ENCODE measurements around the gene COL19A1.
"Not testable (repeated sequence)": the region's sequence is repeated elsewhere in the genome, so short reads cannot be mapped to it uniquely, and the experiment has no call there.

Gene COL19A1

GRCh38 chr6:69888482-69889233 lies 22.3 kb downstream of the COL19A1 start:
- no peak overlapping the region for H3K4me3 ChIP-seq
- TF ChIP-seq, protein P1, sequence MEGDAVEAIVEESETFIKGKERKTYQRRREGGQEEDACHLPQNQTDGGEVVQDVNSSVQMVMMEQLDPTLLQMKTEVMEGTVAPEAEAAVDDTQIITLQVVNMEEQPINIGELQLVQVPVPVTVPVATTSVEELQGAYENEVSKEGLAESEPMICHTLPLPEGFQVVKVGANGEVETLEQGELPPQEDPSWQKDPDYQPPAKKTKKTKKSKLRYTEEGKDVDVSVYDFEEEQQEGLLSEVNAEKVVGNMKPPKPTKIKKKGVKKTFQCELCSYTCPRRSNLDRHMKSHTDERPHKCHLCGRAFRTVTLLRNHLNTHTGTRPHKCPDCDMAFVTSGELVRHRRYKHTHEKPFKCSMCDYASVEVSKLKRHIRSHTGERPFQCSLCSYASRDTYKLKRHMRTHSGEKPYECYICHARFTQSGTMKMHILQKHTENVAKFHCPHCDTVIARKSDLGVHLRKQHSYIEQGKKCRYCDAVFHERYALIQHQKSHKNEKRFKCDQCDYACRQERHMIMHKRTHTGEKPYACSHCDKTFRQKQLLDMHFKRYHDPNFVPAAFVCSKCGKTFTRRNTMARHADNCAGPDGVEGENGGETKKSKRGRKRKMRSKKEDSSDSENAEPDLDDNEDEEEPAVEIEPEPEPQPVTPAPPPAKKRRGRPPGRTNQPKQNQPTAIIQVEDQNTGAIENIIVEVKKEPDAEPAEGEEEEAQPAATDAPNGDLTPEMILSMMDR (IDR thresholded peaks at IDR 0.05), result no peak
- no peak for DNase-seq (ENCODE audit: low spot score)
- H3K27ac ChIP-seq, result no peak overlapping the region

GRCh38 chr6:69889234-69889974 lies 23.0 kb downstream of the COL19A1 start:
- H3K4me3 ChIP-seq; DNase-seq (ENCODE audit: low spot score); H3K27ac ChIP-seq: not testable (repeated sequence)

GRCh38 chr6:69892561-69892960 lies 26.2 kb downstream of the COL19A1 start:
- DNase-seq (ENCODE audit: low spot score); H3K4me3 ChIP-seq; H3K27ac ChIP-seq: not testable (repeated sequence)

DNA sequence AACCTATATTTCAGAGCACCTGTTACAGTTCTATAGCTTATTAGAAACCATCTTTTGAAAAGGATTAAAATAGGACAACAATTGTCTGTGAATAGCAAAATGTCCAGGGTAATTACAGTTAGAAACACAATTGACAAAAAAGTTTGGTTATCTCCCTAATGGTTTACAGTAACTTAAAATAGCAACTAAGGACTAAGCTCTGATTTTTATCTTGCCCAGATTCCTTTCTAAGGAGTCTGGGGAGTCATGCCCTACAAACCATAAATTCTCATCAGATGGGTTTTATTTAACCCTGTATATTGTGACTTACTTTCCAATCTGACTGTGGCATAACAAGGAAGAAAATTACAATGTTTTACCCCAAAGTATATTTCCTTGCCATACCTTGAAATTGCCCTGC lies 26.9 kb downstream of the COL19A1 start:
- not testable (repeated sequence) for H3K27ac ChIP-seq; DNase-seq (ENCODE audit: low spot score); H3K4me3 ChIP-seq

GRCh38 chr6:69894578-69895347 lies 28.4 kb downstream of the COL19A1 start:
- H3K4me3 ChIP-seq, result no peak overlapping the region
- H3K27ac ChIP-seq, result no peak overlapping the region
- DNase-seq (ENCODE audit: low spot score), result no peak
- TF ChIP-seq, protein P1 (IDR thresholded peaks at IDR 0.05), result no peak

- TF ChIP-seq, protein P1 (IDR thresholded peaks at IDR 0.05), result no peak
- DNase-seq (ENCODE audit: low spot score), result no peak
- Histone ChIP-seq H3K4me3 (no peak overlapping the region), H3K27ac (no peak overlapping the region)
Observed at GRCh38 chr6:69895396-69895795, 29.0 kb downstream of the COL19A1 start.

- Histone ChIP-seq H3K27ac (no peak overlapping the region), H3K4me3 (no peak overlapping the region)
- TF ChIP-seq, protein P1 (IDR thresholded peaks at IDR 0.05), result no peak
- no peak for DNase-seq (ENCODE audit: low spot score)
Observed at GRCh38 chr6:69900869-69901268, 34.5 kb downstream of the COL19A1 start.

DNA sequence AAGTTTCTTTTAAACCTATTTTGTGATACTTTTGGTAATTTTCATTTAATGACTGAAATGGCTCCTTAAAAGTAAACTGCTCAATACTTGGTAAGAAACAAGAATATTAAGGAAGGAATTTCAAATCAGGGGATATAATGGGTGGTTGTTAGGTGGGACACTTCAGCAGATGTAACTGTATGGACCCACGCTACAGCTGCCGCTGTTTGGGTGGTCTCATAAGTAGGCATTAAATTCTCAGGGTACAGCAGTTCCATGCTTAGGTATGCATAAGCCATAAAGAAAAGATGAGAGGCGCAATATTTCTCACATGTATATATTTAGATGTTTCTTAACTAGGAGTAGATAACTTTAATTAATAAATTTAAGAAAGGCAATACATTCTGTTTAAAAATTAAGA lies 35.0 kb downstream of the COL19A1 start:
- no peak for DNase-seq (ENCODE audit: low spot score)
- Histone ChIP-seq H3K4me3 (no peak overlapping the region), H3K27ac (no peak overlapping the region)
- TF ChIP-seq, protein P1 (IDR thresholded peaks at IDR 0.05), result no peak
